H9 (cell line): ENCODE results near the gene PLAGL1. TPM values are rescaled to one million over a fixed set of nuclear protein-coding genes. Genes with fewer than 3 reads are reported as not detected.

Source experiments
- DNase-seq: peaks from one replicate; pipeline ENCODE4 v3.0.0-alpha.2; 2017
- H2AFZ ChIP-seq: one replicate; pipeline ENCODE4 v1.6.1; 2013; ENCODE audit warnings: mild to moderate bottlenecking, low read length, control low read depth, moderate library complexity
- H2AK5ac ChIP-seq: 2 replicates; pipeline ENCODE4 v1.6.1; 2013; ENCODE audit warnings: low read length, control low read depth, mixed read lengths; ENCODE audit not compliant: insufficient read length
- H2BK120ac ChIP-seq: one replicate; pipeline ENCODE4 v1.6.1; 2013; ENCODE audit warnings: low read depth, mild to moderate bottlenecking, low read length, control low read depth, inconsistent platforms; ENCODE audit not compliant: poor library complexity, severe bottlenecking
- H2BK12ac ChIP-seq: 2 replicates; pipeline ENCODE4 v1.6.1; 2013; ENCODE audit warnings: low read length, control low read depth, mixed read lengths, low read depth; ENCODE audit not compliant: insufficient read length
- H2BK15ac ChIP-seq: 2 replicates; pipeline ENCODE4 v1.6.1; 2013; ENCODE audit warnings: low read depth, low read length, control low read depth
- H2BK20ac ChIP-seq: one replicate; pipeline ENCODE4 v1.6.1; 2013; ENCODE audit warnings: low read depth, mild to moderate bottlenecking, low read length, control low read depth, inconsistent platforms; ENCODE audit not compliant: poor library complexity, severe bottlenecking
- H2BK5ac ChIP-seq: 2 replicates; pipeline ENCODE4 v1.6.1; 2013; ENCODE audit warnings: low read length, control low read depth, mixed read lengths; ENCODE audit not compliant: insufficient read length
- H3K14ac ChIP-seq: 2 replicates; pipeline ENCODE4 v1.6.1; 2013; ENCODE audit warnings: low read length, control low read depth; ENCODE audit not compliant: insufficient read depth
- H3K18ac ChIP-seq: 2 replicates; pipeline ENCODE4 v1.6.1; 2013; ENCODE audit warnings: low read depth, mild to moderate bottlenecking, mixed read lengths, low read length, control low read depth; ENCODE audit not compliant: insufficient read length
- H3K23ac ChIP-seq: 2 replicates; pipeline ENCODE4 v1.6.1; 2013; ENCODE audit warnings: low read length, control low read depth, mixed read lengths, low read depth; ENCODE audit not compliant: insufficient read length
- H3K23me2 ChIP-seq: 2 replicates; pipeline ENCODE4 v1.6.1; 2013; ENCODE audit warnings: low read depth, mild to moderate bottlenecking, mixed read lengths, low read length, control low read depth; ENCODE audit not compliant: insufficient read length, poor library complexity, severe bottlenecking
- H3K27ac ChIP-seq: 2 replicates; pipeline ENCODE4 v1.5.1; 2013; ENCODE audit warnings: low read length, control low read depth, mixed read lengths, low read depth; ENCODE audit not compliant: insufficient read length
- H3K27me3 ChIP-seq: 2 replicates; pipeline ENCODE4 v1.6.1; 2013; ENCODE audit warnings: low read length, control low read depth, inconsistent platforms; ENCODE audit not compliant: insufficient read depth
- H3K4ac ChIP-seq: 2 replicates; pipeline ENCODE4 v1.6.1; 2013; ENCODE audit warnings: low read depth, mild to moderate bottlenecking, control low read depth, inconsistent platforms, low read length, moderate library complexity
- H3K4me1 ChIP-seq: 2 replicates; pipeline ENCODE4 v1.6.1; 2013; ENCODE audit warnings: low read length, control low read depth, inconsistent platforms; ENCODE audit not compliant: insufficient read depth
- H3K4me2 ChIP-seq: 2 replicates; pipeline ENCODE4 v1.6.1; 2013; ENCODE audit warnings: low read length, control low read depth, mixed read lengths; ENCODE audit not compliant: insufficient read length, insufficient read depth
- H3K56ac ChIP-seq: 2 replicates; pipeline ENCODE4 v1.6.1; 2013; ENCODE audit warnings: low read depth, mild to moderate bottlenecking, mixed read lengths, low read length, control low read depth; ENCODE audit not compliant: insufficient read length
- H3K79me1 ChIP-seq: 2 replicates; pipeline ENCODE4 v1.6.1; 2013; ENCODE audit warnings: low read depth, mild to moderate bottlenecking, moderate library complexity, low read length, control low read depth, inconsistent platforms; ENCODE audit not compliant: insufficient read depth, poor library complexity, severe bottlenecking
- H3K79me2 ChIP-seq: 2 replicates; pipeline ENCODE4 v1.6.1; 2013; ENCODE audit warnings: low read length, control low read depth, inconsistent platforms; ENCODE audit not compliant: insufficient read depth
- H3K9ac ChIP-seq: 2 replicates; pipeline ENCODE4 v1.6.1; 2013; ENCODE audit warnings: low read length, control low read depth, mixed read lengths; ENCODE audit not compliant: insufficient read length; ENCODE audit errors: extremely low read depth
- H3K9me3 ChIP-seq: one replicate; pipeline ENCODE4 v1.6.1; 2013; ENCODE audit warnings: low read depth, low read length, inconsistent platforms; ENCODE audit not compliant: control insufficient read depth
- H3T11ph ChIP-seq: one replicate; pipeline ENCODE4 v1.6.1; 2013; ENCODE audit warnings: mild to moderate bottlenecking, low read length, control low read depth, inconsistent platforms
- H4K20me1 ChIP-seq: one replicate; pipeline ENCODE4 v1.6.1; 2013; ENCODE audit not compliant: control insufficient read depth, insufficient read length, insufficient read depth
- H4K5ac ChIP-seq: 2 replicates; pipeline ENCODE4 v1.6.1; 2013; ENCODE audit warnings: low read depth, mild to moderate bottlenecking, mixed read lengths, low read length, control low read depth; ENCODE audit not compliant: insufficient read length
- H4K8ac ChIP-seq: replicated peaks from 2 replicates; pipeline ENCODE4 v1.6.1; 2013; ENCODE audit warnings: low read length, control low read depth, mixed read lengths, low read depth; ENCODE audit not compliant: insufficient read length
- H4K91ac ChIP-seq: 2 replicates; pipeline ENCODE4 v1.6.1; 2013; ENCODE audit warnings: low read depth, mild to moderate bottlenecking, moderate library complexity, mixed read lengths, low read length, control low read depth; ENCODE audit not compliant: insufficient read length
- H3K27ac Mint-ChIP-seq, 3 experiments: 2 replicates in 2 of 3; 3 replicates in 1 of 3; pipeline ENCODE4 v1.8.0; 2020 to 2021; ENCODE audit warnings: mixed read lengths in 3 of 3, mild to moderate bottlenecking in 1 of 3, moderate library complexity in 1 of 3
- H3K27me3 Mint-ChIP-seq: 2 replicates; pipeline ENCODE4 v1.8.0; 2021; ENCODE audit warnings: low read depth, mild to moderate bottlenecking, moderate library complexity, mixed read lengths
- H3K36me3 Mint-ChIP-seq, 3 experiments: 2 replicates in 2 of 3; 3 replicates in 1 of 3; pipeline ENCODE4 v1.8.0; 2020 to 2021; ENCODE audit warnings: low read depth in 3 of 3, mixed read lengths in 3 of 3; ENCODE audit not compliant: insufficient read depth in 1 of 3
- H3K4me1 Mint-ChIP-seq, 2 experiments: 2 replicates each; pipeline ENCODE4 v1.8.0; 2020; ENCODE audit warnings: mixed read lengths in 2 of 2
- H3K4me3 Mint-ChIP-seq, 2 experiments: 2 replicates in 1 of 2; 3 replicates in 1 of 2; pipeline ENCODE4 v1.8.0; 2020 to 2021; ENCODE audit warnings: mild to moderate bottlenecking in 2 of 2, mixed read lengths in 2 of 2, moderate library complexity in 1 of 2
- H3K9me3 Mint-ChIP-seq, 2 experiments: 2 replicates in 1 of 2; 3 replicates in 1 of 2; pipeline ENCODE4 v1.8.0; 2020; ENCODE audit warnings: mild to moderate bottlenecking in 2 of 2, mixed read lengths in 2 of 2, moderate library complexity in 1 of 2
- CTCF ChIP-seq: fragments of 200-600 bp; sonication (generic); conservative IDR thresholded peaks from 3 replicates; pipeline ENCODE4 v1.8.0; 2021; ENCODE audit warnings: antibody characterized with exemption, mild to moderate bottlenecking
- WGBS: extraction: QIAGEN DNeasy Blood & Tissue Kit; methylation state at CpG from one replicate; pipeline ENCODE4 v1.1.7; 2013; ENCODE audit warnings: missing lambda C conversion rate, low lambda C conversion rate, mixed read lengths; ENCODE audit not compliant: insufficient read length; ENCODE audit errors: extremely low coverage; 5-methylcytosine and 5-hydroxymethylcytosine counted together
- total RNA-seq: library from RNA; stranded (reverse); gene quantifications from 2 replicates; pipeline ENCODE4 v1.2.1, GENCODE V29; 2021

The PLAGL1 gene
- total RNA-seq, 1 experiment from 2014 or later = 1.9 TPM

- H4K5ac ChIP-seq = no peak overlapping the region
- H4K20me1 ChIP-seq = no peaks in the 10 kb centered on the region
- H2BK15ac ChIP-seq = no peak overlapping the region
- H3K4me1 Mint-ChIP-seq = peaks cover 0 to 2% of the 10 kb centered on the region in 2 experiments; a peak in 1 of 4 replicates
- no peaks in the 10 kb centered on the region for H3K4me1 ChIP-seq
- H3K18ac ChIP-seq = no peak overlapping the region
- TF ChIP-seq CTCF = peak; percentile 94
- H3K79me1 ChIP-seq = no peaks in the 10 kb centered on the region
- H3K9me3 ChIP-seq = no peaks in the 10 kb centered on the region
- no peak overlapping the region for H4K8ac ChIP-seq
- no peak overlapping the region for H3K4me2 ChIP-seq
- no peak overlapping the region for H3K9ac ChIP-seq
- H2BK20ac ChIP-seq = no peak overlapping the region
- H2BK12ac ChIP-seq = no peak overlapping the region
- no peak overlapping the region for H2BK120ac ChIP-seq
- no peak overlapping the region for H3K4ac ChIP-seq
- no peak overlapping the region for H2AK5ac ChIP-seq
- H3K4me3 Mint-ChIP-seq = no peak overlapping the region
- H3K27ac ChIP-seq = no peak overlapping the region
- H3K27me3 Mint-ChIP-seq = peaks cover 52% of the 10 kb centered on the region
- peaks cover 0 to 10% (median 6%) of the 10 kb centered on the region in 3 experiments; a peak in 5 of 7 replicates for H3K36me3 Mint-ChIP-seq
- peak; percentile 70 for DNase-seq
- H3K56ac ChIP-seq = no peak overlapping the region
- H3K23me2 ChIP-seq = no peaks in the 10 kb centered on the region
- H3K9me3 Mint-ChIP-seq = peaks cover 7 to 23% of the 10 kb centered on the region in 2 experiments; a peak in 4 of 5 replicates
- H3T11ph ChIP-seq = no peak overlapping the region
- H2BK5ac ChIP-seq = no peak overlapping the region
- H3K23ac ChIP-seq = no peak overlapping the region
- no peak overlapping the region for H3K14ac ChIP-seq
- H4K91ac ChIP-seq = no peak overlapping the region
- H3K27me3 ChIP-seq = peaks cover 6% of the 10 kb centered on the region; the same call in 1 of the 2 replicates
- WGBS = no CpG with 5 or more reads among the region's 8 CpGs
- H2AFZ ChIP-seq = no peak overlapping the region
- H3K79me2 ChIP-seq = no peaks in the 10 kb centered on the region
- H3K27ac Mint-ChIP-seq = no peak overlapping the region
Measured at GRCh38 chr6:144013486-144013909, 5.4 kb upstream of the PLAGL1 start.
